Stimulated activated CD8-positive, alpha-beta memory T cell treated with anti-CD3 and anti-CD28 coated beads, Interleukin-15, amount 100 ng/mL, for 1 hour (primary cell): ENCODE measurements around the gene PALLD.

ENCODE experiments used
- DNase-seq: peaks from one replicate; pipeline ENCODE4 v3.0.0-alpha.2; 2020; ENCODE audit warnings: low read depth

The PALLD gene

GRCh38 chr4:168527560-168527959 is 30.7 kb downstream of the PALLD start:
- no peak for DNase-seq

- DNase-seq, result no peak
Measured at GRCh38 chr4:168528131-168528949, 31.5 kb downstream of the PALLD start.

GRCh38 chr4:168529257-168529656 is 32.4 kb downstream of the PALLD start:
- DNase-seq, result no peak

GRCh38 chr4:168531305-168531704 is 34.5 kb downstream of the PALLD start:
- DNase-seq, result no peak

GRCh38 chr4:168534535-168534934 is 37.7 kb downstream of the PALLD start:
- no peak for DNase-seq

- DNase-seq, result no peak
Measured at GRCh38 chr4:168535689-168536088, 38.8 kb downstream of the PALLD start.

GRCh38 chr4:168536448-168536847 is 39.6 kb downstream of the PALLD start:
- no peak for DNase-seq

GRCh38 chr4:168537086-168537485 is 40.2 kb downstream of the PALLD start:
- no peak for DNase-seq

GRCh38 chr4:168537571-168537970 is 40.7 kb downstream of the PALLD start:
- DNase-seq, result no peak

GRCh38 chr4:168538632-168539031 is 41.8 kb downstream of the PALLD start:
- no peak for DNase-seq

- no peak for DNase-seq
Measured at GRCh38 chr4:168540086-168540485, 43.2 kb downstream of the PALLD start.

- no peak for DNase-seq
Measured at GRCh38 chr4:168540503-168541265, 43.8 kb downstream of the PALLD start.

- DNase-seq, result no peak
Measured at GRCh38 chr4:168541266-168541953, 44.6 kb downstream of the PALLD start.

GRCh38 chr4:168549143-168549542 is 52.3 kb downstream of the PALLD start:
- no peak for DNase-seq

GRCh38 chr4:168550064-168550766 is 53.4 kb downstream of the PALLD start:
- DNase-seq, result no peak

GRCh38 chr4:168551211-168551610 is 54.4 kb downstream of the PALLD start:
- no peak for DNase-seq

- no peak for DNase-seq
Measured at GRCh38 chr4:168551945-168552695, 55.3 kb downstream of the PALLD start.

GRCh38 chr4:168553714-168554370 is 57.0 kb downstream of the PALLD start:
- DNase-seq, result no peak

- DNase-seq, result no peak
Measured at GRCh38 chr4:168555437-168555836, 58.6 kb downstream of the PALLD start.

- no peak for DNase-seq
Measured at GRCh38 chr4:168557658-168558057, 60.8 kb downstream of the PALLD start.

GRCh38 chr4:168558599-168558998 is 61.7 kb downstream of the PALLD start:
- no peak for DNase-seq
